ENCODE data around the gene TMEM269.

The TMEM269 gene

DNA sequence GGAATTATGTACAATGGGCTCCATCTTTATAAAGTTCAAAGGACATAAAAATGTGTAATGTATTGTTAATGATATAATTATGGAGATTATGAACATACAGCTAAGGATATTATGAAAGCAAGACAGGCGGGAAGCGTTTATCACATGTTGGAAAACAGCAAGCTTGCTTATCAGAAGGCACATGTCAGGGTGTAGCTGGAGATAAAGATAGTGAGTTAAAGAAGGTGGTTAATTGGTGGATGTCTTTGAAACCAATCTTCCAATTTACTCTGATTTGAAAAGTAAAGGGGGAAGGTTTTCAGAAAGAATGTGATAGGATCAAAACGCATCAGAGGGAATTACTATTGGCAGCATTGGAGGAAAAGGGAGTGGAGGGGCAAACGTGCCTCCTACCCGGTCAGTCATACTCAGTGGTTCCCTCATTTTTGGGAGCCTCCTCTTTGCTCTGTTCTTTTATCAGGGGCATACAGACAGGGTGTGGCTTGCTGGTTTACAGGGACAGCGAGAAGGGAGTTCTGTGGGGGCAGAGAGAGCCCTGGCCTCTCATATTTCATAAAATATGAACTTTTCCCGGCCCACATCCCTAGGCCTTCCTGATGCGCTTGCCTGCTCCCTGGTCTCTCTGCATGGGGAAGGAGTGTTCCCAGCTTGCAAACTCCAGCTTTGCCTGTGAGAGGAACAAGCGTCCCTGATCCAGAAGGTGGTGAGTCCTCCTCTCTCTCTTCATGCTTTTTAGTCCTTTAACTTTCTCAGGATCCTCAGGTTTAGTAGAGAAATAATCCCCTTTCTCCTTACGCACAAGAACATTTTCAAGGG is 40.5 kb downstream of the TMEM269 start:
- DNase-seq, result no peak

DNA sequence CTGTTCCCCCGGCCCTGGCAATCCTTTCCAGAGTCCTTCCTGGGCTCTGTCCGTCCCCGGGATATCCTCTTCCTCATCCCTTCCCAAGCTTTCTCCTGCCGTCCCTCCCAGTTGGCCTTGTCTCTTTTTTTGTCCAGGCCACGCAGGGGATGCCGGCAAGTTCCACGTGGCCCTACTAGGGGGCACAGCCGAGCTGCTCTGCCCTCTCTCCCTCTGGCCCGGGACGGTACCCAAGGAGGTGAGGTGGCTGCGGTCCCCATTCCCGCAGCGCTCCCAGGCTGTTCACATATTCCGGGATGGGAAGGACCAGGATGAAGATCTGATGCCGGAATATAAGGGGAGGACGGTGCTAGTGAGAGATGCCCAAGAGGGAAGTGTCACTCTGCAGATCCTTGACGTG is 45.8 kb downstream of the TMEM269 start:
- no peak for DNase-seq

DNA sequence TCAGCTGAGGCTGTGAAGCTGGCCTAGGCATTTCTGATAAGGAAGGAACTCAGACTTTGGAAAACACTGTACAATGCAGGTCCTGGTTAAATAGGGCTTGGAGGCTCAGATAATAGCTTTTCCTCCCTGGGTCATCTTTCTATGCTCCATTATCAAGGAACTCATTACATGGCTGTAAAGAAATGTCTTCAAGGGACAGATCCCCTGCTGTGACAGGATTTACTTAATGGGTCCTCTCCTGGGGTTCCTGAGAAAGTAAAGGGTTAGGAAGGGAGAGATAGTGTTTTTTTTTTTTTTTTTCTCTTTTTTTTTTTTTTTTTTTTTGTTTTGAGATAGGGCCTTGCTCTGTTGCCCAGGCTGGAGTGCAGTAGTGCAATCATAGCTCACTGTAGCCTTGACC is 46.5 kb downstream of the TMEM269 start:
- no peak for DNase-seq

DNA sequence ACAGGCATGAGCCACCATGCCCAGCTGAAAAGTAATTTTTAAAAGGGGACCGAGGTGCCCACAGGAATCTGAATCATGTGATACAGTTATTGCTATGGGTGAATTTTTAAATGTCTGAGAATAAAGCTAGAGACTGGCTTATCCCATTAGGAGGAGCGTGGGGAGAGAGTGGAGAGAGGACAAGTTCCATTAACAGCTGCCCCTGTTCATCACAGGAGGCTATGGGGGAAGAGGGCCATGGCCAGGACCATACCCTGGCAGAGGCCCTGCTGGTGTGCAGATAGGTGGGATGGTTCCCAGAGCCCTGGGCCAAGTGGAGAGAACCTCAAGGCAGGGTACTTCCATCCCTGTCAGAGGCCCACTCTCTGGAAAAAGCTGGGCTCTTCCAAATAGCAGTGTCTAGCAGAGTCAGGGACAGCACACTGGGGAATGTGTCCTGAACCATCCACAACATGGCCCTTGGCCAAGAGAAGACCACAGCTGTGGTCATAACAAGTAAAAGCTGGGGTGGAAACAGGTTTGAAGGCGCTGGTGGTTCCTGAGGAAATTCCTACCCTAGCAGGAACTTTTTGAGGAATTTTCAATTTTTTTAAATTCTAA is 48.0 kb downstream of the TMEM269 start:
- no peak for DNase-seq

DNA sequence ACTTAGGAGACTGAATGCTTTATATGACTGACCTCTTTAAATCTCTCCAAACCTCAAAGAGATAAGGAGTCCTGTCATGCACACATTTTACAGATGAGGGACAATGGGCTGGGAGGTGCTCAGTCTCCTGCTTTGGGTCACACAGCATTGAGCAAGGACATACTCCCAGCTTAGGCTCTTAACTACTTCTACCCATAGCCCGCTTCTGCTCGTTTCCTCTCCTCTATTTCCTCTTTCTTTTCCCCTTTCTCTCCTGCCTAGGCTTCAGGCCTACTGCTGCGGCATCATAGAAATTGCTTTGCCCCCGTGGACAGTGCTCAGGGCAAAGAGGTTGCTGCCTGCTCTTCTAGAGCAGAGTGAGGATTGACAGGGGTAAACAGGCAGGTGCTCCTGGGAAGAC is 49.2 kb downstream of the TMEM269 start:
- DNase-seq, result no peak

DNA sequence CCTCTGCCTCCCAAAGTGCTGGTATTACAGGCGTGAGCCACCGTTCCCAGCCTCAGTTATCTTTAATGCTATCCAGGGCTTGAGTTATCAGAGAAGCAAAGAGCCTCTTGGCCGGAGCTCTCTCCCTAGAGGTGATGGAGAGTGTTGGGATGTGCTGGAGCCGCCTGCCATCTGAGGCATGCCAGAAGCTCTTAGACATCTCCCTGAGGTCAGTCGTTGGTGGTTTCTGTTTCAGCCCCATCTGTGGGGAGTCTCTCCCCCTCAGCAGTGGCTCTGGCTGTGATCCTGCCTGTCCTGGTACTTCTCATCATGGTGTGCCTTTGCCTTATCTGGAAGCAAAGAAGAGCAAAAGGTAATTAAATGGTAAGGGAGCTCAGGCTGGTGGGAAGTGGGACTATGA is 50.0 kb downstream of the TMEM269 start:
- DNase-seq, result no peak

DNA sequence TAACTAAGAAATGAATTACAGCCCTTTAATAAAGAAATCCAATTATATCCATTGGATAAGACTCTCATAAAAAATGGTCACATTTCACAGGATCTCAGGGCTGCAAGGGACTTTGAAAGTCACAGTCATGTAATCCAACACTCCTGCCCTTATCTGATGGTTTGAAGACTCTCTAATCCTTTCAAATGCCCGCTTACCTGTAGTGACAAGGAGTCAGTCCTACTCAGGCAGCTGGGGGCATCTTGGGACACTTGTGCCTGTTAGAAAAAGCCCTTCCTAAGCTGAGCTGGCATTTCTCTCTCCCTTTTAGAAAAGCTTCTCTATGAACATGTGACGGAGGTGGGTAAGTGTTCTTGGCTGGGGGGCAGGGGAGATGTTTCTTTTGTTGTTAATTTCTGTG is 50.6 kb downstream of the TMEM269 start:
- DNase-seq, result no peak

DNA sequence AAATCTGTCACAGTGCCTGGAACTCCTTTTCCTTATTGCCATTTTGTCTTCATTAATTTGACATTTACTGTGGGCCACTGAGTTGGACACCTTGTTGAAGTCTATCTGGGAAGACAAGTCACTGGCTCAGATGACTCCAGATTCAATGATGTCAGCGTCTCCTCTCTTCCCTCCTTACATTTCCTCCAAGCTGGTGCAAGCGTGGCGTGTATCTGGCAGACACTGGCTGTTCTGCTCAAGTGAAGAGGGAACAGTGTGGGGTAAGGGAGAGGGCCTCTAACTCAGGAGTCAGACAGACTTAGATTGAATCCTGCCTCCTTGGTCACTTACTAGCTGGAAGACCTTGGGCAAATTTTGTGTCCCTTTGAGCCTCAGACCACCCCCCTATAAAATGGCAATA is 52.9 kb downstream of the TMEM269 start:
- no peak for DNase-seq

DNA sequence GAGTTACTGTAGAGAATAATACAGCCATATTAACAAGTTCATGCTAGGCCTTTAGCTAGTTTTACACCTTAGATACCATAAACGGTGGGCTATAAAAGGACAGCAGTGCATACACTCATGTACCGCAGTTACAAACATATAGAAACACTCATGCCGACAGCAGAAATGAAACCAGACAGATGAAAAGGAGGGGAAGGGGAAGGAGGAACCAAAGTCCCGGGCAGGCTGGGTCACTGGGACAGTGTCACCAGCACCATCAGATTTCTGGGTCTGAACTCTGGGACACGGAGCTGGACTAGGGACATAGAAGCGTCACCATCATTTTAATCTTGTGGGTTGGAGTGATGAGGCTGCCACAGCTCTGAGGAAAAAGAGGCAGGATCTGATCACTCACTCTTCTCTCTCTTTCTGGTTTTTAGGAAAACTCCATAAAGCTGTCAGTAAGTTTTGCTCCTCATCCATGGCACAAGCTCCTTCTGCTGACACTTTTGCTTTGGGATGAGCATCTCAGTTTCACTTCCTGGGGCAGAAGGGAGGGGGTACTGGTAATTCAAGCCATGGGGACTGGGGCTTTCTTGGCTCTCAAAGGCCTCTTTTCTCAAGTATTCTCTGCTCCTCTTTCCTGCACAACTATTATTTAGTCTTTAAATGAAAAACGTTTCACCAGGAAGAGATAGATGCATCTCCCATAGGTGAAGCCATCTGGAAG is 53.8 kb downstream of the TMEM269 start:
- no peak for DNase-seq

DNA sequence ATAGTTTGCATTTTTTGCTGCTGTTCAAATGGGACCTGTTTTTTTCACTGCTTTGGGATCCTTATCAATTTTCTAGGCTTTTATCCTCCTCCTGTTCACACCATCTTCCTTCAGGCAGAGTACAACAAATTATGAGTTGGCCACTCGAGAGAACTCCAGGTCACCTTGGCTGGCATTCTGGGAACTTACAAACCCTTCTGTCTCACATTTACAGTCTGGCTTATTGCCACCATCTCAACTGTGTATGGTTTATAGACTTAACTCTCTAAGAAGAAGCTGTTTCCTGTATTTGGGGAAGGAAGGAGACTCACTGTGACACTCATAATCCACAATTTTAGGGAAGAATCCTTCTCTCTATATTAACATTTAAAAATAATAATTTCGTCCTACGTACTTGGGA is 56.2 kb downstream of the TMEM269 start:
- no peak for DNase-seq

DNA sequence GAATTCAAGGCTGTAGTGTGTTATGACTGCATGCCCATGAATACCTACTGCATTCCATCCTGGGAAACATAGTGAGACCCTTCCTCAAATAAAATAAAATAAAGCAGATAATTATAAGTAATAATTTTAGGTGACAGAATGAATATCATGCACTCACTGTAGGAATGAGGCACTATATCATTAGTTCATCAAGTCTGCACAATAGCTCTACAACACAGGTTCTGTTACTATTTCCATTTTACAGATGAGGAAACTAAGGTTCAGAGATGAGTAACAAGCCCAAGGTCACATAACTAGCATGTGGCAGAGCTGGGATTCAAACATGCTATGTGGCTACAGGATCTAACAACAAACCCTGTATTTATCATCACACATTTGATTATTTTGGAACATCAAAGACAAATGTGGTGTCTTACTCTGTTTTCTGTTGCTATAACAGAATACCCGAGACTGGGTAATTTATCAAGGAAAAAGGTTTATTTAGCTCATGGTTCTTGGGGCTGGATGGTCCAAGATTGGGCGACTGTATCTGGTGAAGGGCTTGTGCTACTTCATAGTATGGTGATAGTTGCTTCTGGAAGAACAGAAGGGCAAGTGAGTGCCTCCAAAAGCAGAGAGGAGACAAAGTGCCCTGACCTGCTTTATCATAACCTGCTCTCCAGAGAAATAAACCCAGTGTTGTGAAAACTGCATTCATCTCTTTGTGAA is 56.8 kb downstream of the TMEM269 start:
- no peak for DNase-seq

DNA sequence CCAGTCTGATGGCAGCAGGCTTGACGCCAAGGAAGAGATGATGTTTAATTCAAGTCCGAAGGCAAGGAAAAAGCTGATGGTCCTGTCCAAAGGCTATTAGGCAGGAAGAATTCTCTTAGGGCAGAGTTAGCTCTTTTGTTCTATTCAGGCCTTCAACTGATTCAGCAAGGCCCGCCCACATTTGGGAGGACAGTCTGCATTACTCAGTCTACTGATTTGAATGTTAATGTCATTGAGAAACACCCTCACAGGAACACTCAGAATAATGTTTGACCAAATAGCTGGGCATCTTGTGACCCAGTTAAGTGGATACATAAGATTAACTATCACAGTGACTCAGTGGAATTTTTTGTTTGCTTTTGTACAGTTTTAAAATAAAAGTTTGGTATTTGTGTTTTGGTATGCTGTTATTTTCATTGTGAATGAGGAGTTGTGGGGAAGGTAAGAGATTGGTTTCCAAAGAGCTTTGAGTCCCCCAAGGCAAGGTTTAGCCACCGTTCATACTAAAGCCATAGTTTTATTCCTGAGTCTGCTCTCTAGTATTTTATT is 59.9 kb downstream of the TMEM269 start:
- DNase-seq, result peak; percentile 36

DNA sequence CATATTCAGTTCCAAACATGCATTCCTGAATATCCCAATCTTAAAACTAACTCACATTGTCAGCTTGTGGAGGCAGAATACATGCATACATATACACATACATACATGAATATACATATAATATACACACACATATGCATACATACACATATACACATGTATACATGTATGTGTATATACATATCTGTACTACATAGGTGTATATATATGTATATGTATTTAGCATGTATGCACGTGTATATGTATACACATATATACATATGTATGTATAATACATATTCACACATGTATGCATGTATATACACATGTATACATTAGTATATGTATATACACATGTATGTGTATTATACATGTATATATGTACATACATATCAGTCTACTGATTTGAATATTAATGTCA is 60.4 kb downstream of the TMEM269 start:
- DNase-seq, result no peak

DNA sequence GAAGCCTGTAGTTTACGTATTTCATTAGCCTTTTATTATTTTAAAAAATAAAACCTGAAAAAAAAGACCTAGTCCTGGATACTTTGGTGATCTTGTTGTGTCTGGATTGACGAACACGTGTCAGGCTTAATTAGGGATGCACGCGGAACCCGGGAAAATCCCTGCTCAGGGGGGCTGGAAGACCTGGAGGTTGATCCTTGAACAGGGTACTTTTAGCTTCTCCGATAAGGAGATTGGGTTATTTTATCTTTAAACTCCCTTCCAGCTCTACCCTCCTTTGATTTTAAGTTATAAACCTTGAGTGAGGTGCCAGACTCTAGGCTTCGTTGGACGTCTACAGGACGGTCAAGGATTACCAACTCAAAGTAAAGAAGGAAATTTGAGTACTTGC is 61.1 kb downstream of the TMEM269 start:
- no peak for DNase-seq

DNA sequence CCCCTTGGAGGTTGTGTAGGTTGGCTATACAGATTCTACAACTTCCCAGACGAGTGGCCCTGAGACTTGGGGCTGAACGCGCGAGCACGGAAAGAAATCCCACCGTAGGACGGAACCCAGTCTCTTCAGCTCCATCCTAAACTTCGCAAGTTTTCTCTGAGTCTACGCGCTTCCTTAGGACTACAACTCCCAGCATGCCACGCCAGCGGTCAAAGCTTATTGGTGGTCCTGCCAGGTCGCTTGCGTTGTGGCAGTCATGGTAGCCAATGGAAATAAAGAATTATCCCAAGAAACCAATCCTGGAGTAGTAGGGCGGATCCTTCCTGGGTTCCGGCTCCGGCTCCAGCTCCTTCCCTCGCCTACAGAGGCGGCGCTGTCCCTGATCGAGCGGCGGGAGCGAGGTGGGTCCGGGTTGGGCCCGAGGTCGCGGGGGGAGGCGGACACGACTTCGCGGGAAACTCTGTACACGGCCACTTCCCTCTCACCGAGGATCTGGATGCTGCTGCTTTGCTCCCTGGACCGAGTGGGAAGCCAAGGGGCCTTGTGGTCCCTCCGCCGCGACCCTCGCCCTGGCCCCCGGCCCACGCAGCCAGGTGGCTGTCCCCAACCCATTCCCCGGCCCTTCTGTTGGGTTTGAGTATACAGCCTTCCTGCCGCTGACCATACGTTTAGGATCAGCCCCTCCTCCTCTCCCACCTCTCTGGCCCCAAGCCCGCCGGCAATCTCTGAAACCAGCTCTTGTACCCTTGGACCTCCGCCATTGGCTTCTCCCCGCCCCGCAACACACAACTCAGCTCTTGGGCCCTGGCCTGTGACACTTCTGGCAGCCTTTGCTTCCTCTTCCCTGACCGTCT is 61.7 kb downstream of the TMEM269 start, which contains the start of gene ZNF691:
TSS of gene ZNF691 (plus strand) at position 357 of the 854 bp plus-strand sequence. CDS start 3,046 bp downstream, outside the sequence.
- DNase-seq, result peak; percentile 92

DNA sequence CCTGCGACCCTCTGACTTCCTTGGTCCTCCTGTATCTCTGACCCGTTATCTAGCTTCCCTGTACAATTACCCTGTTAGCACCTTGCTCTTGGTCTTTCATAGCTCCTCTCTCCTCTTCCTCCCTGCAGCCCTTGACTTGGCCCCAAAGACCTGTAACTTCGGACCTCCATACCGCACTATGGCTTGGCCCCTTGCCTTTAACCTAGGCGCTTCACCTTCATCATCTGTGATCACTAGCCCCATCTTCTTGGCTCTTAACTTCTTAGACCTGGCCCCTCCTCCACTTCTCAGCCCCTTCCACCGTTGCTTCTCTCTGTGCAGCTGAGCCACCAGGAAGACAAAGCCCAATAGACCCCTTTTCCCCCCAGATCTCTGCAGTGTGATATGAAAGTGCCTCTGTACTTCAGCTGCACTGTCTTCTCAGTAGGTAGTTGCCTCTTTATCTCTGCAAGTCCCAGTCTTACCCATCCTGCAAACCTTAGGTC is 62.4 kb downstream of the TMEM269 start:
- DNase-seq, result no peak

DNA sequence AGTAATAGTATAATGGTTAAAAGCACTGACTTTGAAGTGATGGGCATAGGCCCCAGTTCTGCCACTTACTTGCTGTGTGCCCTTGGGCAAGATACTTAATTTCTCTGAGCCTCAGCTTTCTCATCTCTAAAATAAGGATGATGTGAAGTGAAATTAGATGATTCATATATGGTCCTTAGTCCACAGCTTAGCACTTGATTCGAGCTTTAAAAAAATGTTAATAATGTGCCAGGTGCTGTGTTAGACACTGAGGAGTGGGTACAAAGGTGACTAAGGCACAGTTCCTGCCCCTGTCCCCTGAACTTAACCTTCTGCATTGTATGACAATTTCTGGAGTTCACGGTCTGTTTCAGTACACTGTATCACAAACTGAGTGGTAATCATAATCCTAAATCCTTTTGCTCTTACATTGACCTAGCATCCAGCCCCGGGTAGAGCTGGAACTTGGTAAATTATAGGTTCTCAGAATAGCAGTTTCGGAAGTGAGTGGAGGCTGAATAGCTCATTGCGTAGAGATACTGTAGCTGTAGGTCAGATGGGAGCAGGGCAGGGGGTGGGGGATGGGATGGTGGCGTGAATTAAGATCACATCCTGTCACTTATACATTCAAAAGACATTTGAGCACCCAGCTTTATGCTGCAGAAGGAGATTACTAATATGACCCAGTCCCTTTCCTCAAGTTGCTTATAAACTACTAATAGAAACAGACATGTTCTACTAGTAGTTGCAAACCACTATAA is 63.1 kb downstream of the TMEM269 start:
- peak; percentile 25 for DNase-seq

DNA sequence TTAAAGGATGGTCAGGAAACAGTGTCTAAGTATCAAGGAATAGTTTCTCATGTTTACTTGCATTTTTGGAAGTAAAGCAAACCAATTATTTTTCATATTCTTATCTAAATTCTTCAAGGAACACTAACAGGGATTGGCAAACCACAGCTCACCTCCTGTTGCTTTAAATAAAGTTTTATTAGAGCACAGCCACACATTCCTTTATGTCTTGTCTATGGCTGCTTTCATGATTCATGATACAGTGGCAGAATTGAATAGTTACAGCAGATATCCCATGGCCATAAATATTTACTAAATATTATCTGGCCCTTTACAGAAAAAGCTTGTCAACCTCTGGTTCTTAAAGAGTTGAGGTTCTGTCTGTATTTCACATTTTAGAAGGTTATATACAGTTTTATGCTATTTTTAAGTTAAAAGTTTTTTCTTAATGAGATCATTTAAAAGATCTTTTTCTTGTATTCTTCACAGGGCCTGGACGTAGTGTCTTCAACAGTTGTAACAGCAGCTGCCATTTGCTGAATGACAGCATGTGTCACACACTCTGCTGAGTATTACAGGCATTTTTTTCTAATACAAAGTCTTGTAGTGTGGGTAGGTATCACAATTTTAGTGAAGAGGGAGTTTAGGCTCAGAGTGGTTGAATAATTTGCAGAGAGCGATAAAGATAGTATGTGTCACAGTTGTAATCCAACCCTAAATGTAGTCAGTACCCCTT is 64.2 kb downstream of the TMEM269 start:
- DNase-seq, result no peak

DNA sequence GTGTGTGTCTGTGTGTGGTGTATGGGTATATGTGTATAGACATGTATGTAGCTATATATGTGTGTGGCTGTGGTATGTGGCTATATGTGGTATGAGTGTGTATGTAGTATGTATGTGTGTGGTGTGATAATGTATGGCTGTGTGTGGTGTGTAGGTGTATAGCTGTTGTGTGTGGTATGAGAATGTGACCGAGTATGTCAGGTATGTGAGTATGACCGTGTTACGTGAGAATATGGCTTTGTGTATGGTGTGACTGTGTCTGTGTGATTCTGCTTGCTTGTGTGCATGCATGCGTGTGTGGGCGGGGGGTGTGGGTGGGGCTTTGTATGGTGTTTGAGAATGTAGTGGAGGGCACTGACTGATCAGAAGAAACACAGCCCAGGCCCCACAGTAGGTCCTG is 65.2 kb downstream of the TMEM269 start:
- no peak for DNase-seq

Data from activated CD4-positive, alpha-beta T cell treated with anti-CD3 and anti-CD28 coated beads for 48 hours (primary cell).